Measurements from ENCODE around the gene DAP.

Gene DAP

GRCh38 chr5:10760096-10760920 lies 726 bp downstream of the DAP start:
- DNase-seq (ENCODE audit: low spot score) = peak; percentile 20

GRCh38 chr5:10759111-10759510 lies 1.9 kb downstream of the DAP start:
- no peak for DNase-seq (ENCODE audit: low spot score)

- no peak for DNase-seq (ENCODE audit: low spot score)
Observed at GRCh38 chr5:10757922-10758555, 3.0 kb downstream of the DAP start.

- no peak for DNase-seq (ENCODE audit: low spot score)
Observed at GRCh38 chr5:10757043-10757442, 4.0 kb downstream of the DAP start.

DNA sequence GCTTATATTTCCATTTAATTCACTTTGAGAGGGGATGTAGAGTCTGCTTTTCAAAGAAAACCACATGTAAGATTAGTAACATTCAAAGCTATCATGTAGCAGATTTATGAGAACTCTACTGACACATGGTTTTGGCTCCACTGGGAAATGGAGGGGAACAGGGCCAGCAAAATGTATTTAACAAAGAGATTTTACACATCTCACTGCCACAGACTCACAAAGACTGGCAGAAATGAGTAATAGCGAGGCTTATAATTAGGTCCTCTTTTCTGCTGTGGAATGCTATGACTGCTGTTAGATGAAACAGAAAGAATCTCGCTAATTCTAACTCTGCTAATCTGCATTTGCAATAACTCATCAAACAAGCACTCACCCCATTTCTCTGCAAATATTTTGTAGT lies 4.5 kb downstream of the DAP start:
- DNase-seq (ENCODE audit: low spot score) = no peak

DNA sequence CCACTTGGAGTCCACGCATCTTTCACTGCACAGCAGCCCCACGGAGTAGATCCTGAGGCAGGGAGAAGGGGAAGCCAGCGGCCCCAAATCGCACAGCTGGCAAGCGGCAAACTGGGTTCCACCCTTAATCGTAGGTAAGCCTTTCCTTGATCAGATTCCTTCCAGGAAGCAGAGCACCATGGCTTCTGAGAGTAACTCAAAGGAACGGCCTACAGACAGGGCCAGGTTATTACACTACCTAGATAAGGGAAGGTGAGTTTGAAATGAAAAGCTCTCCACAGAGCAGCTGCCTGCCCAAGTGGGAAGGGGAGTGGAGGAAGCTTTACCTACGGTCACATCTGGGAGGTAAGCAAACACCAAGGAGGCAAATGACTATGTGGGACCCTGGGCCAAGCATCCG lies 7.9 kb downstream of the DAP start:
- DNase-seq (ENCODE audit: low spot score) = no peak

GRCh38 chr5:10752451-10752850 lies 8.6 kb downstream of the DAP start:
- no peak for DNase-seq (ENCODE audit: low spot score)

- no peak for DNase-seq (ENCODE audit: low spot score)
Observed at GRCh38 chr5:10750909-10751308, 10.1 kb downstream of the DAP start.

- no peak for DNase-seq (ENCODE audit: low spot score)
Observed at GRCh38 chr5:10747678-10748622, 13.1 kb downstream of the DAP start.

GRCh38 chr5:10746711-10747110 lies 14.3 kb downstream of the DAP start:
- DNase-seq (ENCODE audit: low spot score) = no peak

DNA sequence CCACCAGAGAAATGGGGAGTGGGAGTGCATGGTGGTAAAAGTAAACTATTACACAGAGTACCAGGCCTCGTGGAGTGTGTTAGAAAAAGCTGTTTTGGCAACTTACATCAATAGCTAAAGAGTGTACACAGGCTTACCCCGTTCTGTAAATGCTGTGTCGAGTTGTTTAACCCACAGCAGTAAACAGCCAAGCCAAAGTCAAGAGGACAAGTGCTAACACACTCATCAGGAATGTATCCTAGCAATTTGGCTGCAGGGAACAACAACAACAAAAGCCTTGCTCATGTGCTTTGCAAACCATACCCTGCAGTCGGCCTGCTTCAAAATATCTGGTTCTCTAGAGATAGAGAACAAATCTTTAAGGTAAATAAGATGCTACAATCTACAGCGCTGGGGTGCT lies 15.9 kb downstream of the DAP start:
- no peak for DNase-seq (ENCODE audit: low spot score)

GRCh38 chr5:10744681-10745080 lies 16.4 kb downstream of the DAP start:
- no peak for DNase-seq (ENCODE audit: low spot score)

- no peak for DNase-seq (ENCODE audit: low spot score)
Observed at GRCh38 chr5:10743951-10744350, 17.1 kb downstream of the DAP start.

GRCh38 chr5:10743526-10743925 lies 17.5 kb downstream of the DAP start:
- no peak for DNase-seq (ENCODE audit: low spot score)

- no peak for DNase-seq (ENCODE audit: low spot score)
Observed at GRCh38 chr5:10741661-10742060, 19.4 kb downstream of the DAP start.

DNA sequence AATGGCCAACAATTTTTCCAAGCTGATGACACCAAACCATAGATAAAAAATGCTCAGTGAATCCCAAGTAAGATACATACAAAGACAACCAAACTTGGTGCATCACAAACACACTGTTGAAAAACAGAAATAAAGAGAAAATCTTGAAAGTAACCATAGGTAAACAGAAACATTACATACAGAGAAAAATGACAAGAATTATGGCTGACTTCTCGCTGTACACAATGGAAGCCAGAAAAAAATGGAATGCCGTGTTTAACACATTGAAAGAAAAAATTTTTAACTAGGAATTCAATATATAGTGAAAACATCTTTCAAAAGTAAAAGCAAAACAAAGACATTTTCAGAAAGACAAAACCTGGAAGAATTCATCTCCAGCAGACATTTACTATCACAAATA lies 20.6 kb downstream of the DAP start:
- no peak for DNase-seq (ENCODE audit: low spot score)

GRCh38 chr5:10737880-10738279 lies 23.2 kb downstream of the DAP start:
- peak; percentile 44 for DNase-seq (ENCODE audit: low spot score)

- DNase-seq (ENCODE audit: low spot score) = no peak
Observed at GRCh38 chr5:10736808-10737207, 24.2 kb downstream of the DAP start.

DNA sequence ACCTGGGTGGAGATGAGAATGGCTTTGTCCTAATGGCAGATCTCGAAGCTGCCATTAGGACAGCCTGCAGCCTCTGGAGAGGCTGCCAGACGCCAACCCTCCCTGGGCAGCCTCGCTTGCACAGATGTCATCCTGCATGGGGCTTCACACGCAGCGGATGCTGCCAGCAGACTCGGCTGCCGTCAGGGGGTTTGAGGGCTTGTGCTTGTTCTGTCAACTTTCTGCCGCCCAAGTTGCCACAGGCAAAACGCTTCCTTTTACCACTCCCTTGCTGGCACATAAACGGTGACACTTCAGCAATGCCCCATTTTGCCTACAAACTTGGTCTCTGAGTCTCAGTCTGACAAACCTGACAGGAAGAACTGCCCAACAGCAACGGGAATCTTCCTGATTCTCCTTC lies 24.7 kb downstream of the DAP start:
- peak; percentile 42 for DNase-seq (ENCODE audit: low spot score)

DNA sequence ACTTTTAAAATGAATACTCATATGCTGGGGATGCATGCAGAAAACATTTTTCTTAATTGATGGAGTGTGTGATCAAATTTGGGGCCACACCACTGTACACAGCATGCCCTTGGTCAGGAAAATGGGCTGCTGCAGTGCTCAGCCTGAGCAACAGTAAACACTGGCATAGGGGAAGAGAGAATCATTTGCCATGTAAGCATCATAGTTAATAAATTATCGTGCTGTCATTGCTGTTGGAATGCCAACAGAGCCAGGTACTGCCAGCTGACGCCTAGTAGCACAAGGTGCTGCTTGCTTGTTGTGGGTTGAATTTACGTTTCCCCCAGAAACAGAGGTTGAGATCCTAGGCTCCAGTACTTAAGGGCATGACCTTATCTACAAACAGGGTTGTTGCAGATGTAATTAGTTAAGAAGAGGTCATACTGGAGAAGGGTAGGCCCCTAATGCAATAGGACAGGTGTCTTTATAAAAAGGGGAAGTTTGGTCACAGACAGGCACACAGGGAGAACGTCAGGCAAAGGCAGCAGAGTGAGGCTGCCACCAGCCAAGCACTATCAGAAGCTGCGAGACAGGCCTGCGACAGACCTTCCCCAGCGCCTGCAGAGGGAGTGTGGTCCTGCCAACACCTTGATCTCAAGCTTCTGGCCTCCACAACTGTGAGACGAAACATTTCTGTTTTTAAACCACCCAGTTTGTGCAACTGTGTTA lies 25.3 kb downstream of the DAP start:
- peak; percentile 55 for DNase-seq (ENCODE audit: low spot score)

GRCh38 chr5:10734832-10735523 lies 26.1 kb downstream of the DAP start:
- DNase-seq (ENCODE audit: low spot score) = no peak
